Measurements from ENCODE around the gene FRMD4B.

DNA sequence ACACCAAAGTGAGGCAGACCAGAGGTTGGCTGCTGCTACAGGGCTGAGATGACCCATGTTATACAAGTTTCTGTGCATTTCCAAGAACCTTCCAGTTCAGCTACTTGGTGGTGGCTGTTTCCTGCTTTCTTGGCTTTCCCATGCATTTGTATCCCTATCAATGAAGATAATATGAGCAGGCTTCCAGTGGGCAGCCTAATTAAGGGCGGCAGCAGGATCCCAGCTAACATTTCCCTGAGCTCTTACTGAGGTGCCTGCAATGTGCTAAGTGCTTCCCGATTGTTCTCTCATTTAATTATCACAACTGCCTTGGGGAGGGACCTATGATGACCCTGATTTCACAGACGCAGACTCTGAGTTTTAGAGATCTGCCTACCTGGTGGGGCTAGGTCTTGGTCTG, 95.5 kb downstream of the FRMD4B start:
- TF ChIP-seq, protein P1, sequence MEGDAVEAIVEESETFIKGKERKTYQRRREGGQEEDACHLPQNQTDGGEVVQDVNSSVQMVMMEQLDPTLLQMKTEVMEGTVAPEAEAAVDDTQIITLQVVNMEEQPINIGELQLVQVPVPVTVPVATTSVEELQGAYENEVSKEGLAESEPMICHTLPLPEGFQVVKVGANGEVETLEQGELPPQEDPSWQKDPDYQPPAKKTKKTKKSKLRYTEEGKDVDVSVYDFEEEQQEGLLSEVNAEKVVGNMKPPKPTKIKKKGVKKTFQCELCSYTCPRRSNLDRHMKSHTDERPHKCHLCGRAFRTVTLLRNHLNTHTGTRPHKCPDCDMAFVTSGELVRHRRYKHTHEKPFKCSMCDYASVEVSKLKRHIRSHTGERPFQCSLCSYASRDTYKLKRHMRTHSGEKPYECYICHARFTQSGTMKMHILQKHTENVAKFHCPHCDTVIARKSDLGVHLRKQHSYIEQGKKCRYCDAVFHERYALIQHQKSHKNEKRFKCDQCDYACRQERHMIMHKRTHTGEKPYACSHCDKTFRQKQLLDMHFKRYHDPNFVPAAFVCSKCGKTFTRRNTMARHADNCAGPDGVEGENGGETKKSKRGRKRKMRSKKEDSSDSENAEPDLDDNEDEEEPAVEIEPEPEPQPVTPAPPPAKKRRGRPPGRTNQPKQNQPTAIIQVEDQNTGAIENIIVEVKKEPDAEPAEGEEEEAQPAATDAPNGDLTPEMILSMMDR (IDR thresholded peaks at IDR 0.05) = no peak
- no peak for TF ChIP-seq POLR2A (IDR thresholded peaks at IDR 0.05)

All from lower leg skin (tissue), 3 donors.